ENCODE results near the gene CAMK1D. TPM values are rescaled to one million over a fixed set of nuclear protein-coding genes. Genes with fewer than 3 reads are reported as not detected.
"Not testable (repeated sequence)": the region's sequence is repeated elsewhere in the genome, so short reads cannot be mapped to it uniquely, and the experiment has no call there.

Gene CAMK1D
- total RNA-seq, 2 donors from 2014 or later: 4.5 to 7.8 TPM

- H3K27me3 ChIP-seq (ENCODE audit: control insufficient read depth, insufficient read depth, low read length, poor library complexity, severe bottlenecking): no peaks in the 10 kb centered on the region
- H3K4me3 ChIP-seq (ENCODE audit: low read length): no peak overlapping the region
- no peaks in the 10 kb centered on the region for H3K36me3 Mint-ChIP-seq (ENCODE audit: low read depth)
- 94% methylated on average over 2 of the region's 2 CpGs; no CpG with 5 or more reads in 1 of the 2 experiments for WGBS, 2 experiments (ENCODE audit: insufficient coverage in 1 of 2, insufficient read length in 1 of 2)
- no peaks in the 10 kb centered on the region for H3K36me3 ChIP-seq (ENCODE audit: control insufficient read depth, insufficient read depth, low read length)
- peaks cover 3% of the 10 kb centered on the region for H3K9me3 Mint-ChIP-seq
- no peak overlapping the region for H3K27ac ChIP-seq (ENCODE audit: low read depth, low read length)
- H3K4me1 ChIP-seq (ENCODE audit: control insufficient read depth, insufficient read depth, low read length): no peaks in the 10 kb centered on the region
- H3K27ac Mint-ChIP-seq: no peak overlapping the region
- H3K4me1 Mint-ChIP-seq: peaks cover 1% of the 10 kb centered on the region
- DNase-seq: no peak
- no peak overlapping the region for H3K9ac ChIP-seq (ENCODE audit: extremely low read depth, low read length, poor library complexity, severe bottlenecking)
- H3K4me3 Mint-ChIP-seq: no peak overlapping the region
- no peaks in the 10 kb centered on the region for H3K9me3 ChIP-seq (ENCODE audit: control insufficient read depth, low read length)
- TF ChIP-seq CTCF (conservative IDR thresholded peaks at IDR 0.05): no peak
- peaks cover 2% of the 10 kb centered on the region for H3K27me3 Mint-ChIP-seq (ENCODE audit: insufficient read depth)
These were observed 503.3 kb downstream of the CAMK1D start for GRCh38 chr10:12852687-12853086.

- no peak overlapping the region for H3K4me3 Mint-ChIP-seq
These were observed 505.6 kb downstream of the CAMK1D start for GRCh38 chr10:12854988-12855387.

GRCh38 chr10:12862459-12862858 is 513.1 kb downstream of the CAMK1D start:
- Mint-ChIP-seq H3K36me3 (ENCODE audit: low read depth) (no peaks in the 10 kb centered on the region), H3K4me3 (no peak overlapping the region), H3K27me3 (ENCODE audit: insufficient read depth) (peaks cover 17% of the 10 kb centered on the region), H3K27ac (no peak overlapping the region), H3K9me3 (peaks cover 3% of the 10 kb centered on the region), H3K4me1 (no peaks in the 10 kb centered on the region)
- DNase-seq: no peak
- no peak for TF ChIP-seq CTCF (conservative IDR thresholded peaks at IDR 0.05)
- Histone ChIP-seq H3K36me3 (ENCODE audit: control insufficient read depth, insufficient read depth, low read length) (no peaks in the 10 kb centered on the region), H3K9me3 (ENCODE audit: control insufficient read depth, low read length) (no peaks in the 10 kb centered on the region), H3K27me3 (ENCODE audit: control insufficient read depth, insufficient read depth, low read length, poor library complexity, severe bottlenecking) (no peaks in the 10 kb centered on the region), H3K4me3 (ENCODE audit: low read length) (no peak overlapping the region), H3K27ac (ENCODE audit: low read depth, low read length) (no peak overlapping the region), H3K9ac (ENCODE audit: extremely low read depth, low read length, poor library complexity, severe bottlenecking) (no peak overlapping the region), H3K4me1 (ENCODE audit: control insufficient read depth, insufficient read depth, low read length) (no peaks in the 10 kb centered on the region)
- 75 to 93% methylated on average over 3 of the region's 3 CpGs for WGBS, 2 experiments (ENCODE audit: insufficient coverage in 1 of 2, insufficient read length in 1 of 2)

More at GRCh38 chr10:12854988-12855387, 505.6 kb downstream of the CAMK1D start:
- Histone ChIP-seq H3K27ac (ENCODE audit: low read depth, low read length) (no peak overlapping the region), H3K4me1 (ENCODE audit: control insufficient read depth, insufficient read depth, low read length) (no peaks in the 10 kb centered on the region), H3K9ac (ENCODE audit: extremely low read depth, low read length, poor library complexity, severe bottlenecking) (no peak overlapping the region), H3K9me3 (ENCODE audit: control insufficient read depth, low read length) (no peaks in the 10 kb centered on the region), H3K27me3 (ENCODE audit: control insufficient read depth, insufficient read depth, low read length, poor library complexity, severe bottlenecking) (no peaks in the 10 kb centered on the region), H3K36me3 (ENCODE audit: control insufficient read depth, insufficient read depth, low read length) (no peaks in the 10 kb centered on the region), H3K4me3 (ENCODE audit: low read length) (no peak overlapping the region)
- Mint-ChIP-seq H3K27ac (no peak overlapping the region), H3K36me3 (ENCODE audit: low read depth) (no peaks in the 10 kb centered on the region), H3K4me1 (no peaks in the 10 kb centered on the region), H3K9me3 (peaks cover 3% of the 10 kb centered on the region), H3K27me3 (ENCODE audit: insufficient read depth) (peaks cover 14% of the 10 kb centered on the region)
- no peak for TF ChIP-seq CTCF (conservative IDR thresholded peaks at IDR 0.05)
- DNase-seq: no peak
- WGBS, 2 experiments (ENCODE audit: insufficient coverage in 1 of 2, insufficient read length in 1 of 2): 50% methylated on average over 2 of the region's 2 CpGs; no CpG with 5 or more reads in 1 of the 2 experiments

GRCh38 chr10:12865515-12865914 is 516.2 kb downstream of the CAMK1D start:
- H3K4me1 ChIP-seq (ENCODE audit: control insufficient read depth, insufficient read depth, low read length); H3K36me3 Mint-ChIP-seq (ENCODE audit: low read depth): not testable (repeated sequence)

More at GRCh38 chr10:12865515-12865914, 516.2 kb downstream of the CAMK1D start:
- not testable (repeated sequence) for H3K27me3 Mint-ChIP-seq (ENCODE audit: insufficient read depth); H3K27ac ChIP-seq (ENCODE audit: low read depth, low read length); H3K4me1 Mint-ChIP-seq; H3K36me3 ChIP-seq (ENCODE audit: control insufficient read depth, insufficient read depth, low read length); H3K27me3 ChIP-seq (ENCODE audit: control insufficient read depth, insufficient read depth, low read length, poor library complexity, severe bottlenecking); H3K9me3 ChIP-seq (ENCODE audit: control insufficient read depth, low read length); H3K4me3 Mint-ChIP-seq; DNase-seq; H3K9me3 Mint-ChIP-seq; H3K4me3 ChIP-seq (ENCODE audit: low read length); H3K9ac ChIP-seq (ENCODE audit: extremely low read depth, low read length, poor library complexity, severe bottlenecking); H3K27ac Mint-ChIP-seq
- WGBS, 2 experiments (ENCODE audit: insufficient coverage in 1 of 2, insufficient read length in 1 of 2): 89% methylated on average over 6 of the region's 6 CpGs

Measured in endodermal cell (in vitro differentiated cells).